Measurements from ENCODE around the gene SOX12. TPM values are rescaled to one million over a fixed set of nuclear protein-coding genes. Genes with fewer than 3 reads are reported as not detected.

The SOX12 gene
- total RNA-seq, 1 donor from 2014 or later, result 43.4 TPM

DNA sequence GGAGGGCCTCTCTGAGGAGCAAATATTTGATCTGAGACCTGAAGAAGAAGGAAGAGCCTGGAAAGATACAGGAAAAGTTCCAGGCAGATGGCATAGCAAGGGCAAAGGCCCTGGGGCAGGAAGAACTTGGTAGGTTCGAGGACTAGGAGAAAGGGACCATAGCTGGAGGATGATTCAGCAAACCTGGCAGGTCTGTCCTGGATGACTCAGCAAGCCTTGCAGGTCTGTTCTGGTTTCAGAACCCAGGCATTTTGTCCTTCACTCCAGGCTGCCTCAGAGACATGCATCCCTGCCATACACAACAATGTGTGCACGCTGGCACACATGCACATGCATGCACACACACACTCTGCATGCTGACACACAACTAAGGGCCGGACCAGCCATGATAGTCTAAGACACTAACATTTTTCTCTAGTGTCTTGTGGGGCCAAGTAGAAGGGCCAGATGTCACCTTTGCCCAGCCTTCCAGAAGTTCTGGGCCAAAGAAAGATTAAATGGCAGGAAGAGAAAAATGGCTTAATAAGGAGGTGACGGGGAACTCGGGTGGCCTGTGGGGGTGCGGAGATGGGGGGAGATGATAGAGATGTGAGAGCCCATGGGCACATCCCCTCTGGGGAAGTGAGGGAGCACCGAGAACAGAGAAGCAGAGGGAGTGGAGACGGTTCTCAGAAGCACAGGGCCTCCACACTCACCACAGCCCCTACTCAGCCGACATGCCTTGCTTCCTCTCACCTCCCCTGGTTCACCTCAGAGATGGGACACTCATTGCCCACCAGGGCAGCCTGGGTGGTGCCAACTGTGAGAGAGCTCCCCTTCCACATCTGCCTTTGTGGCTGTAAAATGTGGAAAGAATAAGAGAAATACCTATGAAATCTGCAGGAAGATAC is 39.8 kb downstream of the SOX12 start:
- H3K36me3 ChIP-seq (ENCODE audit: insufficient read depth, low read length), result no peaks in the 10 kb centered on the region
- Mint-ChIP-seq H3K9me3 (ENCODE audit: unreplicated experiment) (no peaks in the 10 kb centered on the region), H3K27me3 (ENCODE audit: low read depth, unreplicated experiment) (no peaks in the 10 kb centered on the region), H3K36me3 (ENCODE audit: low read depth, unreplicated experiment) (no peaks in the 10 kb centered on the region), H3K4me1 (ENCODE audit: low read depth, unreplicated experiment) (peaks cover 29% of the 10 kb centered on the region), H3K27ac (ENCODE audit: unreplicated experiment) (no peak overlapping the region), H3K4me3 (ENCODE audit: unreplicated experiment) (no peak overlapping the region)
- H3K9ac ChIP-seq (ENCODE audit: low read length), result no peak overlapping the region
- no peak overlapping the region for H3K4me2 ChIP-seq (ENCODE audit: low read length)
- no peak for FAIRE-seq
- no peaks in the 10 kb centered on the region for H3K9me3 ChIP-seq (ENCODE audit: insufficient read depth, low read depth, low read length)
- H3K27ac ChIP-seq (ENCODE audit: low read depth, low read length), result no peak overlapping the region
- H4K20me1 ChIP-seq (ENCODE audit: insufficient read depth, low read length), result no peaks in the 10 kb centered on the region
- H3K4me1 ChIP-seq (ENCODE audit: insufficient read depth, low read length), result peaks cover 14% of the 10 kb centered on the region
- DNase-seq (ENCODE audit: low read depth), result no peak
- no peaks in the 10 kb centered on the region for H3K27me3 ChIP-seq (ENCODE audit: insufficient read depth, low read length)
- no peak overlapping the region for H2AFZ ChIP-seq (ENCODE audit: low read depth, low read length)
- H3K79me2 ChIP-seq (ENCODE audit: insufficient read depth, low read length), result no peaks in the 10 kb centered on the region
- TF ChIP-seq, protein P1, sequence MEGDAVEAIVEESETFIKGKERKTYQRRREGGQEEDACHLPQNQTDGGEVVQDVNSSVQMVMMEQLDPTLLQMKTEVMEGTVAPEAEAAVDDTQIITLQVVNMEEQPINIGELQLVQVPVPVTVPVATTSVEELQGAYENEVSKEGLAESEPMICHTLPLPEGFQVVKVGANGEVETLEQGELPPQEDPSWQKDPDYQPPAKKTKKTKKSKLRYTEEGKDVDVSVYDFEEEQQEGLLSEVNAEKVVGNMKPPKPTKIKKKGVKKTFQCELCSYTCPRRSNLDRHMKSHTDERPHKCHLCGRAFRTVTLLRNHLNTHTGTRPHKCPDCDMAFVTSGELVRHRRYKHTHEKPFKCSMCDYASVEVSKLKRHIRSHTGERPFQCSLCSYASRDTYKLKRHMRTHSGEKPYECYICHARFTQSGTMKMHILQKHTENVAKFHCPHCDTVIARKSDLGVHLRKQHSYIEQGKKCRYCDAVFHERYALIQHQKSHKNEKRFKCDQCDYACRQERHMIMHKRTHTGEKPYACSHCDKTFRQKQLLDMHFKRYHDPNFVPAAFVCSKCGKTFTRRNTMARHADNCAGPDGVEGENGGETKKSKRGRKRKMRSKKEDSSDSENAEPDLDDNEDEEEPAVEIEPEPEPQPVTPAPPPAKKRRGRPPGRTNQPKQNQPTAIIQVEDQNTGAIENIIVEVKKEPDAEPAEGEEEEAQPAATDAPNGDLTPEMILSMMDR (IDR thresholded peaks at IDR 0.05; ENCODE audit: insufficient read depth, low read depth, low read length), result no peak
- no peak for TF ChIP-seq EZH2 (IDR thresholded peaks at IDR 0.05; ENCODE audit: insufficient read depth, low read length)
- no peak overlapping the region for H3K4me3 ChIP-seq (ENCODE audit: insufficient read depth, low read depth, low read length)

DNA sequence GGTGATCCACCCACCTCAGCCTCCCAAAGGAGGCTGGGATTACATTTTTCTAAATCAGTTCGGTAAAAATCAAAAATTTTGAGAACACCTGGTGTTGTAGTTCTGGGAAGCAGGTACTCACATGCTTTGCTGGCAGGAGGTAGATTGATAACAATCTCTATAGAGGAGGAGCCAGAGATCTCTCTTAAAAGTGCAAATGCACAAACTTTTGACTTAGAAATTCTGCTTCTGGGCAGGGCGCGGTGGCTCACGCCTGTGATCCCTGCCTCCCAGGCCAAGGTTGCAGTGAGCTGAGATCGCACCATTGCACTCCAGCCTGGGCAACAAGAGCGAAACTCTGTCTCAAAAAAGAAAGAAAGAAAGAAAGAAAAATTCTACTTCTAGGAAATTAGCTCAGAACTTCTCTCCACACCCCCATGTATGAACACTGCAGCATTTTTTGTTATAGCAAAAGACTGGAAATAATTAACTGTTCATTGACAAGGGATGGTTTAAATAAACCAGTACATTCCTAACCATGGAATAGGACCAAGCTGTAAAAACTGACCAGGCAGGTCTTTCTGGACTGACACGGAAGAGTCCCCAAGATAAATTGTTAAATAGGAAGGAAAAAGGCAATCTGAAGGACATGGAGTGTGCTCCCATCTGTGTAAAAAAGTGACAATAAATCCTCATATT is 40.8 kb downstream of the SOX12 start:
- Mint-ChIP-seq H3K4me3 (ENCODE audit: unreplicated experiment) (no peak overlapping the region), H3K36me3 (ENCODE audit: low read depth, unreplicated experiment) (no peaks in the 10 kb centered on the region), H3K27ac (ENCODE audit: unreplicated experiment) (peak overlapping the region; percentile 8), H3K27me3 (ENCODE audit: low read depth, unreplicated experiment) (no peaks in the 10 kb centered on the region), H3K9me3 (ENCODE audit: unreplicated experiment) (no peaks in the 10 kb centered on the region), H3K4me1 (ENCODE audit: low read depth, unreplicated experiment) (peaks cover 19% of the 10 kb centered on the region)
- Histone ChIP-seq H3K36me3 (ENCODE audit: insufficient read depth, low read length) (no peaks in the 10 kb centered on the region), H3K27me3 (ENCODE audit: insufficient read depth, low read length) (no peaks in the 10 kb centered on the region), H3K27ac (ENCODE audit: low read depth, low read length) (no peak overlapping the region), H3K79me2 (ENCODE audit: insufficient read depth, low read length) (no peaks in the 10 kb centered on the region), H3K4me1 (ENCODE audit: insufficient read depth, low read length) (peaks cover 14% of the 10 kb centered on the region), H4K20me1 (ENCODE audit: insufficient read depth, low read length) (no peaks in the 10 kb centered on the region), H2AFZ (ENCODE audit: low read depth, low read length) (no peak overlapping the region), H3K9ac (ENCODE audit: low read length) (no peak overlapping the region), H3K9me3 (ENCODE audit: insufficient read depth, low read depth, low read length) (no peaks in the 10 kb centered on the region), H3K4me2 (ENCODE audit: low read length) (no peak overlapping the region), H3K4me3 (ENCODE audit: insufficient read depth, low read depth, low read length) (no peak overlapping the region)
- no peak for TF ChIP-seq EZH2 (IDR thresholded peaks at IDR 0.05; ENCODE audit: insufficient read depth, low read length)
- TF ChIP-seq, protein P1 (IDR thresholded peaks at IDR 0.05; ENCODE audit: insufficient read depth, low read depth, low read length), result no peak
- no peak for FAIRE-seq
- DNase-seq (ENCODE audit: low read depth), result no peak

Measured in astrocyte (in vitro differentiated cells and primary cell).